HG02759 (cell line): ENCODE data around the gene ZNF614.
"Not testable (repeated sequence)": the region's sequence is repeated elsewhere in the genome, so short reads cannot be mapped to it uniquely, and the experiment has no call there.

Source experiments
- ATAC-seq: cut with Tn5 transposase; IDR thresholded peaks from one replicate; pipeline ENCODE4 v1.9.1; 2021; ENCODE audit warnings: mild to moderate bottlenecking, moderate library complexity; ENCODE audit not compliant: unreplicated experiment

Gene ZNF614

GRCh38 chr19:51993422-51993821 is 34.8 kb downstream of the ZNF614 start:
- ATAC-seq = no peak

- peak; percentile 88 for ATAC-seq
Observed at GRCh38 chr19:51986309-51987291, 41.6 kb downstream of the ZNF614 start, which contains the start of gene ZNF350. Gene ZNF350, minus strand, starts transcription at chr19:51986840. Its CDS starts 12,480 bp downstream, at chr19:51974360.

- no peak for ATAC-seq
Observed at GRCh38 chr19:51983361-51983760, 44.8 kb downstream of the ZNF614 start.

- not testable (repeated sequence) for ATAC-seq
Observed at GRCh38 chr19:51980926-51981325, 47.3 kb downstream of the ZNF614 start.

GRCh38 chr19:51980116-51980736 is 48.0 kb downstream of the ZNF614 start:
- no peak for ATAC-seq

GRCh38 chr19:51978882-51979281 is 49.3 kb downstream of the ZNF614 start:
- no peak for ATAC-seq

- ATAC-seq = no peak
Observed at GRCh38 chr19:51977346-51977745, 50.8 kb downstream of the ZNF614 start.

GRCh38 chr19:51976852-51977251 is 51.3 kb downstream of the ZNF614 start:
- no peak for ATAC-seq

- ATAC-seq = not testable (repeated sequence)
Observed at GRCh38 chr19:51975787-51976186, 52.4 kb downstream of the ZNF614 start.

GRCh38 chr19:51971624-51972023 is 56.6 kb downstream of the ZNF614 start:
- no peak for ATAC-seq

- ATAC-seq = no peak
Observed at GRCh38 chr19:51970718-51971117, 57.5 kb downstream of the ZNF614 start.

- ATAC-seq = no peak
Observed at GRCh38 chr19:51965583-51965982, 62.6 kb downstream of the ZNF614 start.
